Measurements from ENCODE around the gene UGT1A8. TPM values are rescaled to one million over a fixed set of nuclear protein-coding genes. Genes with fewer than 3 reads are reported as not detected.
"Not testable (repeated sequence)": the region's sequence is repeated elsewhere in the genome, so short reads cannot be mapped to it uniquely, and the experiment has no call there.

Gene UGT1A8
- total RNA-seq, 4 donors from 2014 or later: not detected

DNA sequence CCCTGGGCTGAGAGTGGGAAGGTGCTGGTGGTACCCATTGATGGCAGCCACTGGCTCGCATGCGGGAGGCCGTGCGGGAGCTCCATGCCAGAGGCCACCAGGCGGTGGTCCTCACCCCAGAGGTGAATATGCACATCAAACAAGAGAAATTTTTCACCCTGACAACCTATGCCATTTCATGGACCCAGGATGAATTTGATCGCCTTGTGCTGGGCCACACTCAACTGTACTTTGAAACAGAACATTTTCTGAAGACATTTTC is 129.8 kb downstream of the UGT1A8 start:
- no peaks in the 10 kb centered on the region for H3K36me3 ChIP-seq
- 86% methylated on average over 4 of the region's 6 CpGs for WGBS
- no peak for TF ChIP-seq POLR2A (IDR thresholded peaks at IDR 0.05; ENCODE audit: low read depth)
- TF ChIP-seq POLR2AphosphoS5 (IDR thresholded peaks at IDR 0.05): no peak
- no peak for TF ChIP-seq EP300 (IDR thresholded peaks at IDR 0.05)
- TF ChIP-seq, protein P1, sequence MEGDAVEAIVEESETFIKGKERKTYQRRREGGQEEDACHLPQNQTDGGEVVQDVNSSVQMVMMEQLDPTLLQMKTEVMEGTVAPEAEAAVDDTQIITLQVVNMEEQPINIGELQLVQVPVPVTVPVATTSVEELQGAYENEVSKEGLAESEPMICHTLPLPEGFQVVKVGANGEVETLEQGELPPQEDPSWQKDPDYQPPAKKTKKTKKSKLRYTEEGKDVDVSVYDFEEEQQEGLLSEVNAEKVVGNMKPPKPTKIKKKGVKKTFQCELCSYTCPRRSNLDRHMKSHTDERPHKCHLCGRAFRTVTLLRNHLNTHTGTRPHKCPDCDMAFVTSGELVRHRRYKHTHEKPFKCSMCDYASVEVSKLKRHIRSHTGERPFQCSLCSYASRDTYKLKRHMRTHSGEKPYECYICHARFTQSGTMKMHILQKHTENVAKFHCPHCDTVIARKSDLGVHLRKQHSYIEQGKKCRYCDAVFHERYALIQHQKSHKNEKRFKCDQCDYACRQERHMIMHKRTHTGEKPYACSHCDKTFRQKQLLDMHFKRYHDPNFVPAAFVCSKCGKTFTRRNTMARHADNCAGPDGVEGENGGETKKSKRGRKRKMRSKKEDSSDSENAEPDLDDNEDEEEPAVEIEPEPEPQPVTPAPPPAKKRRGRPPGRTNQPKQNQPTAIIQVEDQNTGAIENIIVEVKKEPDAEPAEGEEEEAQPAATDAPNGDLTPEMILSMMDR (IDR thresholded peaks at IDR 0.05): no peak
- H3K27ac ChIP-seq (replicated peaks in 1 of 4): no peak overlapping the region
- H3K4me1 ChIP-seq: no peaks in the 10 kb centered on the region
- H3K9me3 ChIP-seq: no peaks in the 10 kb centered on the region
- H3K4me3 ChIP-seq: no peak overlapping the region
- no peak for DNase-seq (ENCODE audit: extremely low spot score)
- intact Hi-C loops (cut with DNase I): no loop called here
- H3K27me3 ChIP-seq: peaks cover 0 to 3% (median 0%) of the 10 kb centered on the region in 4 donors

DNA sequence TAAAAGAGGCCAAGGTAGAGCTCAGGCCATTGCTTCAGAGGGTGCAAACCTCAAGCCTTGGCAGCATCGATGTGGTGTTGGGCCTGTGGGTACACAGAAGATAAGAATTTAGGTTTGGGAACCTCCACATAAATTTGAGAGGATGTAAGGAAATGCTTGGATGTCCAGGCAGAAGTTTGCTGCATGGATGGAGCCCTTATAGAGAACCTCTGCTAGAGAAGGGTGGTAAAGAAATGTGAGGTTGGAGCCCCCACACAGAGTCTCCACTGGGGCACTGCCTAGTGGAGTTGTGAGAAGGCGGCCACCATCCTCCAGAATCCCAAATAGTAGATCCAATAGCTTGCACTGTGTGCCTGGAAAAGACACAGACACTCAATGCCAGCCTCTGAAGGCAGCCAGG is 133.3 kb downstream of the UGT1A8 start:
- H3K4me1 ChIP-seq; intact Hi-C loops (cut with DNase I): not testable (repeated sequence)
- 80% methylated on average over 2 of the region's 2 CpGs for WGBS

DNA sequence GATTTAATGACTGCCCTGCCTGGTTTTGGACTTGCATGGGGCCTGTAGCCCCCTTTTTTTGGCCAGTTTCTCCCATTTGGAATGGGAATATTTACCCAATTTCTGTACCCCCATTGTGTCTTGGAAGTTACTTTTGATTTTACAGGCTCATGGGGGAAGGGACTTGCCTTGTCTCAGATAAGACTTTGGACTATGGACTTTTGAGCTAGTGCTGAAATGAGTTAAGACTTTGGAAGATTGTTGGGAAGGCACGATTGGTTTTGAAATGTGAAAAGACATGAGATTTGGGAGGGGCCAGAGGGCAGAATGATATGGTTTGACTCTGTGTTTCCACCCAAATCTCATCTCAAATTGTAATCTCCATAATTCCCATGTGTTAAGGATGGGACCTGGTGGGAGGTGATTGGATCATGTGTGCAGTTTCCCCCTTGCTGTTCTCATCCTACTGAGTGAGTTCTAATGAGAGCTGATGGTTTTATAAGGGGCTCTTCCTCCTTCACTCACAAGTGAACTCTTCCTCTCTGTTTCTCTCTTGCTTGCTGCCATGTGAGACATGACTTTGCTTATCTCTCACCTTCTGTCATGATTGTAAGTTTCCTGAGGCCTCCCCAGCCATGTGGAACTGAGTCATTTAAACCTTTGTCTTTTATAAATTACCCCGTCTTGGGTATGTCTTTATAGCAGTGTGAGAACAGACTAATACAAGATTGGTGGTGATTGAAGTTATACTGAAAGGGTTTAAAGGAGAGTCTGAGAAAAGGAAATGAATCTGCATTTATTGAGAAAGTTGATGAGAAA is 134.0 kb downstream of the UGT1A8 start:
- H3K36me3 ChIP-seq; DNase-seq (ENCODE audit: extremely low spot score); intact Hi-C loops (cut with DNase I); H3K9me3 ChIP-seq; H3K4me1 ChIP-seq; H3K27me3 ChIP-seq; H3K4me3 ChIP-seq; H3K27ac ChIP-seq (replicated peaks in 1 of 4): not testable (repeated sequence)
- 75% methylated on average over 2 of the region's 2 CpGs for WGBS

More for the DNA sequence above, 133.3 kb downstream of the UGT1A8 start:
- not testable (repeated sequence) for H3K9me3 ChIP-seq; H3K4me3 ChIP-seq; H3K27me3 ChIP-seq; DNase-seq (ENCODE audit: extremely low spot score); H3K36me3 ChIP-seq; H3K27ac ChIP-seq (replicated peaks in 1 of 4)

DNA sequence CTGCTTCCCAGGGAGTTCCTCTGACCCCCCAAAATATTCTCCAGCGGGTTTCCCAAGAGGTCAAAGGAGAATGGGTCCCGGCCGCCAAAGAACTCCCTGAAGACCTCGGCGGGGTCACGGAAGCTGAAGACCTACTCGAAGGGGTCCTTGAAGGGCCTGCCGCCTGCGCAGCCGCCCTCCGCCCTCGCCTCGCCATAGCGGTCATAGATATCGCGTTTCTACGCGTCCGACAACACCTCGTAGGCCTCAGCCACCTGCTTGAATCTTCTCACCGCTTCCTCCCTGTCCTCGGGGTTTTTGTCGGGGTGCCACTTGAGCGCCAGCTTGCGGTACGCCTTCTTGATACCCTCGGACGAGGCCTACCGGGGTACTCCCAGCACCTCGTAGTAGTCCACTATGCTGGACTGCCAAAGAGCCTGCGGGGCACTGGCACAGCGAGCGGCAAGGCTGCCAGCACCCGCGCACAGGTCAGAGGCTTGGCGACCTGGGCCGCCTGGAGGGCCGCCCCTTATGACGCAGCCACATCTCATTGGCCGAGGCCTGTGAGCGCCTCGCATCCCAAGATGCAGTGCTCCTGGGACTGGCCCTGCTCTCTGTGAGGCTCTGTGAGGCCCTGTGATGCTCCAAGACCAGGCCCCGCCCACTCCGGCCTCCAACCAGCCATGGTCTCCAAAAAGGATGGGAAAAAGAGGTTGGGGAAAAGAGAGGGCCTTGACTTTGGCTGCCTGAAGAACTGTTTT is 137.6 kb downstream of the UGT1A8 start:
- H3K27ac ChIP-seq (replicated peaks in 1 of 4): no peak overlapping the region
- no peak for DNase-seq (ENCODE audit: extremely low spot score)
- WGBS: 93% methylated on average over 36 of the region's 44 CpGs
- no peak overlapping the region for H3K4me3 ChIP-seq
- H3K36me3 ChIP-seq: no peaks in the 10 kb centered on the region
- H3K27me3 ChIP-seq: no peaks in the 10 kb centered on the region
- H3K9me3 ChIP-seq: no peaks in the 10 kb centered on the region
- TF ChIP-seq, protein P1 (IDR thresholded peaks at IDR 0.05): no peak
- TF ChIP-seq POLR2AphosphoS5 (IDR thresholded peaks at IDR 0.05) (no peak), EP300 (IDR thresholded peaks at IDR 0.05) (no peak), POLR2A (IDR thresholded peaks at IDR 0.05; ENCODE audit: low read depth) (no peak)
- intact Hi-C loops (cut with DNase I): no loop called here
- no peaks in the 10 kb centered on the region for H3K4me1 ChIP-seq

DNA sequence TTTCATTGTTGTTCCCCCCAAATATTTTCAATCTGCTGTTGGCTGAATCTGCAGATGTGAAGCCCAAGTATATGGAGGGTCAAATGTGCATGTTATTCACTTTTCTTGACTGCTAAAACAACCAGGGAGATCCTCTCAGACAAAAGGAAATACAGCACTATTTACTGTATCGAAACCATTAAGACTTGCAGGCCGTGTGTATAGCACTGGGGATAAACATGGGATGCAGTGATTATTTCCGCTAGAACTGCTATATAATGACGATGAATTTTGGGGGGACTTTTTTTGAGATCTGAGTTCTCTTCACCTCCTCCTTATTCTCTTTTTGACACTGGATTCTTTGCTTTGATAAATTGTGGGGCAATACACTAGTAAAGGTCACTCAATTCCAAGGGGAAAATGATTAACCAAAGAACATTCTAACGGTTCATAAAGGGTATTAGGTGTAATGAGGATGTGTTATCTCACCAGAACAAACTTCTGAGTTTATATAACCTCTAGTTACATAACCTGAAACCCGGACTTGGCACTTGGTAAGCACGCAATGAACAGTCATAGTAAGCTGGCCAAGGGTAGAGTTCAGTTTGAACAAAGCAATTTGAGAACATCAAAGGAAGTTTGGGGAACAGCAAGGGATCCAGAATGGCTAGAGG is 139.1 kb downstream of the UGT1A8 start:
- no peaks in the 10 kb centered on the region for H3K4me1 ChIP-seq
- no peak for DNase-seq (ENCODE audit: extremely low spot score)
- intact Hi-C loops (cut with DNase I): no loop called here
- no peak overlapping the region for H3K27ac ChIP-seq (replicated peaks in 1 of 4)
- no peaks in the 10 kb centered on the region for H3K9me3 ChIP-seq
- H3K36me3 ChIP-seq: no peaks in the 10 kb centered on the region
- no peak overlapping the region for H3K4me3 ChIP-seq
- 77% methylated on average over 7 of the region's 7 CpGs for WGBS
- TF ChIP-seq EP300 (IDR thresholded peaks at IDR 0.05) (no peak), POLR2AphosphoS5 (IDR thresholded peaks at IDR 0.05) (no peak)
- no peaks in the 10 kb centered on the region for H3K27me3 ChIP-seq

DNA sequence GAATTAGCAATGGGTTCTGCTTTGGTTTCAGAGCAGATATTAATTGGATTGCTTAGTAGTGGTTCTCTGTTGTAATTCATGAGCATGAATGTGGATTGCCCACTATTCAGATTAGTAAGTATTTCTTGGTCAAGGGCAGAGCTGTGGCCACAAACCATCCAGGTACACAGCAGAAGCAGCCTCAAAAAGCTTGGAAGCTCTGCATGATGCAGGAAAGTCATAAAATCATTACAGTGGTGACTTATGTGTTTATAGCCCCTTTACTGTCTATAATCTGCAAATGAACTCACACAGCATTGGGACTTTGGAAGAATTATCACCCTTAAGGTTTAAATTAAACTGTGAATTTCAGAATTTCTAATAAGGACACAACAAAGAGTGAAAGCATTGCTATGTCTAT is 140.7 kb downstream of the UGT1A8 start:
- TF ChIP-seq POLR2A (IDR thresholded peaks at IDR 0.05; ENCODE audit: low read depth) (no peak), EP300 (IDR thresholded peaks at IDR 0.05) (no peak), POLR2AphosphoS5 (IDR thresholded peaks at IDR 0.05) (no peak)
- TF ChIP-seq, protein P1 (IDR thresholded peaks at IDR 0.05): no peak
- Histone ChIP-seq H3K9me3 (no peaks in the 10 kb centered on the region), H3K27me3 (no peaks in the 10 kb centered on the region), H3K36me3 (no peaks in the 10 kb centered on the region), H3K4me1 (no peaks in the 10 kb centered on the region), H3K27ac (replicated peaks in 1 of 4) (no peak overlapping the region), H3K4me3 (no peak overlapping the region)
- intact Hi-C loops (cut with DNase I): no loop called here
- no peak for DNase-seq (ENCODE audit: extremely low spot score)

Measured in esophagus muscularis mucosa (tissue), 4 donors.